GM21619 (cell line): ENCODE data around the gene DVL3.

Source experiments
- ATAC-seq: cut with Tn5 transposase; IDR thresholded peaks from one replicate; pipeline ENCODE4 v1.9.1; 2021; ENCODE audit not compliant: unreplicated experiment

Gene DVL3

GRCh38 chr3:184176377-184177330 is 21.5 kb downstream of the DVL3 start:
- no peak for ATAC-seq

GRCh38 chr3:184177331-184177731 is 22.2 kb downstream of the DVL3 start:
- ATAC-seq = no peak

GRCh38 chr3:184177767-184178306 is 22.7 kb downstream of the DVL3 start:
- no peak for ATAC-seq

GRCh38 chr3:184178521-184179138 is 23.5 kb downstream of the DVL3 start:
- no peak for ATAC-seq

GRCh38 chr3:184180165-184180564 is 25.0 kb downstream of the DVL3 start:
- no peak for ATAC-seq

GRCh38 chr3:184181596-184181995 is 26.4 kb downstream of the DVL3 start:
- ATAC-seq = no peak

GRCh38 chr3:184183679-184184078 is 28.5 kb downstream of the DVL3 start:
- ATAC-seq = no peak

GRCh38 chr3:184184546-184185230 is 29.5 kb downstream of the DVL3 start:
- ATAC-seq = no peak

- ATAC-seq = peak; percentile 91
Measured at GRCh38 chr3:184185461-184186183, 30.4 kb downstream of the DVL3 start.

- no peak for ATAC-seq
Measured at GRCh38 chr3:184186184-184186901, 31.2 kb downstream of the DVL3 start, which contains the start of gene ABCF3. Gene ABCF3, plus strand, starts transcription at chr3:184186199. Its CDS starts 9 bp downstream, at chr3:184186208.

GRCh38 chr3:184186902-184187207 is 31.7 kb downstream of the DVL3 start:
- ATAC-seq = no peak

GRCh38 chr3:184188080-184188479 is 32.9 kb downstream of the DVL3 start:
- ATAC-seq = no peak

GRCh38 chr3:184189421-184189820 is 34.2 kb downstream of the DVL3 start:
- no peak for ATAC-seq

- no peak for ATAC-seq
Measured at GRCh38 chr3:184192889-184193288, 37.7 kb downstream of the DVL3 start.

- ATAC-seq = no peak
Measured at GRCh38 chr3:184193991-184194539, 38.9 kb downstream of the DVL3 start.

GRCh38 chr3:184196536-184196935 is 41.4 kb downstream of the DVL3 start:
- no peak for ATAC-seq

GRCh38 chr3:184198509-184198908 is 43.3 kb downstream of the DVL3 start:
- ATAC-seq = no peak

- ATAC-seq = no peak
Measured at GRCh38 chr3:184200825-184201224, 45.6 kb downstream of the DVL3 start.

- ATAC-seq = no peak
Measured at GRCh38 chr3:184203526-184203925, 48.3 kb downstream of the DVL3 start.
